CD8-positive, alpha-beta memory T cell (primary cell): Measurements from ENCODE around the gene EXOC6B. TPM values are rescaled to one million over a fixed set of nuclear protein-coding genes. Genes with fewer than 3 reads are reported as not detected.
A peak's percentile ranks its signal among the peaks of the same experiment; 100 is the strongest.

Source experiments
- CTCF ChIA-PET: fragments of 350-600 bp; sonication (Branson Sonifier 250); formaldehyde crosslinking; loops from one replicate; lab custom pipeline; 2021; ENCODE audit warnings: antibody characterized with exemption; lab: Charles Lee
- POLR2A ChIA-PET: fragments of 350-600 bp; sonication (Branson Sonifier 250); formaldehyde crosslinking; loops from one replicate; lab custom pipeline; 2021; ENCODE audit warnings: antibody characterized with exemption; lab: Charles Lee
- DNase-seq, 5 donors: peaks; one replicate each; pipeline versions ENCODE4 v3.0.0 to v3.0.0-alpha.2; 2020 to 2022; ENCODE audit warnings: mixed read lengths in 1 of 5
- H3K27ac ChIP-seq: one replicate; pipeline ENCODE4 v1.7.0; 2013; ENCODE audit warnings: low read depth, mild to moderate bottlenecking, low read length, moderate library complexity
- H3K27me3 ChIP-seq: 2 replicates; pipeline ENCODE4 v1.7.0; 2013; ENCODE audit warnings: low read length, mild to moderate bottlenecking; ENCODE audit not compliant: insufficient read depth, poor library complexity, severe bottlenecking
- H3K36me3 ChIP-seq: 2 replicates; pipeline ENCODE4 v1.7.0; 2013; ENCODE audit warnings: mild to moderate bottlenecking, low read length, moderate library complexity; ENCODE audit not compliant: insufficient read depth
- H3K4me1 ChIP-seq: 2 replicates; pipeline ENCODE4 v1.7.0; 2013; ENCODE audit warnings: mild to moderate bottlenecking, low read length, moderate library complexity; ENCODE audit not compliant: insufficient read depth
- H3K4me3 ChIP-seq: 2 replicates; pipeline ENCODE4 v1.7.0; 2013; ENCODE audit warnings: mild to moderate bottlenecking, low read length
- H3K9me3 ChIP-seq: 2 replicates; pipeline ENCODE4 v1.7.0; 2013; ENCODE audit warnings: mild to moderate bottlenecking, low read length
- H3K27ac Mint-ChIP-seq, 8 donors: one replicate each; pipeline ENCODE4 v1.8.0; 2020 to 2021; ENCODE audit warnings: mixed read lengths in 8 of 8, mild to moderate bottlenecking in 6 of 8, inconsistent platforms in 3 of 8, moderate library complexity in 3 of 8
- H3K27me3 Mint-ChIP-seq, 2 donors: one replicate each; pipeline ENCODE4 v1.8.0; 2020 to 2021; ENCODE audit warnings: mixed read lengths in 2 of 2, mild to moderate bottlenecking in 1 of 2, moderate library complexity in 1 of 2
- H3K36me3 Mint-ChIP-seq, 3 donors: one replicate each; pipeline ENCODE4 v1.8.0; 2020 to 2021; ENCODE audit warnings: mixed read lengths in 3 of 3, inconsistent platforms in 1 of 3, mild to moderate bottlenecking in 1 of 3
- H3K4me1 Mint-ChIP-seq, 3 donors: one replicate each; pipeline ENCODE4 v1.8.0; 2020 to 2021; ENCODE audit warnings: mixed read lengths in 3 of 3, inconsistent platforms in 1 of 3, mild to moderate bottlenecking in 1 of 3
- H3K4me3 Mint-ChIP-seq, 7 donors: one replicate each; pipeline ENCODE4 v1.8.0; 2020 to 2021; ENCODE audit warnings: mixed read lengths in 7 of 7, mild to moderate bottlenecking in 6 of 7, moderate library complexity in 4 of 7, inconsistent platforms in 2 of 7
- H3K9me3 Mint-ChIP-seq, 5 donors: one replicate each; pipeline ENCODE4 v1.8.0; 2020 to 2022; ENCODE audit warnings: mixed read lengths in 5 of 5, mild to moderate bottlenecking in 3 of 5, moderate library complexity in 2 of 5, inconsistent platforms in 1 of 5
- polyA plus RNA-seq: library from polyadenylated mRNA; unstranded; fragments of 300-500 nt; fragmentation: Illumina TruSeq; gene quantifications from one replicate; pipeline ENCODE4 v1.2.3, GENCODE V29; 2021
- total RNA-seq, 2 experiments: library from RNA; stranded (reverse); gene quantifications; one replicate each; pipeline ENCODE4 v1.2.3, GENCODE V29; 2021

The EXOC6B gene
- total and polyA plus RNA-seq, 3 experiments from 2014 or later: 2.1 to 9.4 (median 7.1) TPM

DNA sequence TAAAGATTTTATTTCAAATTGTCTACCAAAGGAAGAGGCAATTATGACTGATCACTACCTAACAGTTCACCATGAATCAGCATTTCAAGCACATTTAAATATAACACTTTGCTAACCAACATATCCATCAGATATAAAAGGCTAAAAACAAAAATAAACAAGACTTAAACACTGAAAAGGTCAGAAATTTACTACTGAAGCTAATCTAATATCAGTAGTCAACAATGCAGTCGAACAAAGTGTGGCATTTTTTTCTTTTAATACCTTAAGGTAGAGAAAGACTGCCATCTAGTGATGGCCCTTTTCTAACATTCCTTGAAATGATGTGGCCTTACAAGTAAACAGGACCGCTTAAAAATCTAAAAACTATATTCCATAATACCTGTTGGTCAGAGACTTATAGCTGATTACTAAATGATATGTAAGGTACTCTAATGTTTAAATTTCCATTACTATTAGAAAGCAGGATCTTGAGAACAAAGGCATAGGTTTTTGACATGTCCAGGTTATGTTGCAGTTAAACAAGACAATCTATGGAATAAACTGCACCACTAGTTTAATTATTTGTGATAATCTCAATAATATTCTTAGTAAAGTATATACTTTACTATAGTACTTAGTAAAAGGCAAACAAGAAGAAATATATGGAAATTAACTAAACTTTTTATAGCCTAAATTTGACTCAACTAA is 80.0 kb downstream of the EXOC6B start:
- Histone ChIP-seq H3K4me3 (no peak overlapping the region), H3K4me1 (no peaks in the 10 kb centered on the region), H3K27ac (no peak overlapping the region), H3K36me3 (no peaks in the 10 kb centered on the region), H3K27me3 (no peaks in the 10 kb centered on the region), H3K9me3 (no peaks in the 10 kb centered on the region)
- no peaks in the 10 kb centered on the region for H3K4me1 Mint-ChIP-seq
- no peaks in the 10 kb centered on the region for H3K9me3 Mint-ChIP-seq
- ChIA-PET POLR2A (no interaction called here), CTCF (interaction anchor here (0.8 to 2.3 kb wide), 3 partner anchors 8 to 822 kb away, joined by 3 to 9 read pairs (median 3); no protein-coding TSS in a partner anchor)
- no peaks in the 10 kb centered on the region for H3K27me3 Mint-ChIP-seq
- H3K36me3 Mint-ChIP-seq: peaks cover 0 to 4% (median 0%) of the 10 kb centered on the region in 3 donors
- DNase-seq: peak in 2 of 5 donors; percentile 4 to 22
- H3K27ac Mint-ChIP-seq: no peak overlapping the region
- no peak overlapping the region for H3K4me3 Mint-ChIP-seq

- no peaks in the 10 kb centered on the region for H3K27me3 ChIP-seq
- Mint-ChIP-seq H3K27me3 (no peaks in the 10 kb centered on the region), H3K36me3 (peaks cover 0 to 5% (median 0%) of the 10 kb centered on the region in 3 donors), H3K4me3 (no peak overlapping the region), H3K27ac (no peak overlapping the region), H3K9me3 (no peaks in the 10 kb centered on the region), H3K4me1 (no peaks in the 10 kb centered on the region)
- ChIA-PET POLR2A (no interaction called here), CTCF (no interaction called here)
- no peak for DNase-seq
- H3K27ac ChIP-seq: no peak overlapping the region
- H3K4me3 ChIP-seq: no peak overlapping the region
- H3K4me1 ChIP-seq: no peaks in the 10 kb centered on the region
- no peaks in the 10 kb centered on the region for H3K9me3 ChIP-seq
- H3K36me3 ChIP-seq: no peaks in the 10 kb centered on the region
These were observed 81.8 kb downstream of the EXOC6B start for GRCh38 chr2:72744049-72744448.

DNA sequence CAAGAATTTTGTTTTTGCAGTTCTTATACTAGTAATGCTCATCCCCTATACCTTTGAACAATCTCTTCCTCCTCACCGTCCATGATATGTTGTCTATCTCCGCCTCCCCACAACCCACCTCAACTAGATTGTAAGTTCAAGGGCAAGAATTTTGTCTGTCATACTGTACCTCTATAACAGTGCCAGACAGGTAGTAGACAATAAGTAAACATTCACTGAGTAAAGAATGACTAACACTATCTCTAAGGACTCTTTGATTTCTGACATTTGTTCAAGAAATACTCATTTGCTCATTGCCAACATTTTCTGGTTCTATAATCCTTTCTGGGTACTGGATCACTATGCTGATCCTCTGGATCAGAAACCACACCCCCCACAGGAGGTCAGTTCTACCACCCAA is 82.4 kb downstream of the EXOC6B start:
- H3K27me3 Mint-ChIP-seq: no peaks in the 10 kb centered on the region
- no peaks in the 10 kb centered on the region for H3K4me1 Mint-ChIP-seq
- Histone ChIP-seq H3K36me3 (no peaks in the 10 kb centered on the region), H3K27me3 (no peaks in the 10 kb centered on the region), H3K27ac (no peak overlapping the region), H3K4me3 (no peak overlapping the region), H3K4me1 (no peaks in the 10 kb centered on the region), H3K9me3 (no peaks in the 10 kb centered on the region)
- no peak overlapping the region for H3K4me3 Mint-ChIP-seq
- peaks cover 0 to 8% (median 2%) of the 10 kb centered on the region in 3 donors for H3K36me3 Mint-ChIP-seq
- H3K9me3 Mint-ChIP-seq: no peaks in the 10 kb centered on the region
- CTCF ChIA-PET: no interaction called here
- no peak for DNase-seq
- no peak overlapping the region for H3K27ac Mint-ChIP-seq
- POLR2A ChIA-PET: no interaction called here

DNA sequence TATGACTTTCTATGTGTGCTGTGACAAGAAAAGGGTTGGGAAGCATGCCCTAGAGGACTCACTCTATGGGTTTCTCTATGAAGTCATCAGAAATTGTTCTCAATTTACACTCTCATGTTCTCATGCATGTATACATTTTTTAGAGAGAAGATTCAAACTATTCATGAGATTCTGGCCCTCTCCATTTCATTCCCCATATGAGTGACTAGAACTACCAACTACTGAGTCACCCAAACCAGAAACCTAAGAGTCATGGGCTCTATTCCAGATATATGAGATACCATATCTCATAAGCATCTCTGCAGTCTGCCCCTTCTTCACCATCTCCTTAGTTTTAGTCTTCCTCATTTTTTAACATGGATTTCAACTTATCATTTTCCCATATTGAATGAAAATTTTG is 87.7 kb downstream of the EXOC6B start:
- H3K36me3 ChIP-seq: no peaks in the 10 kb centered on the region
- no peak overlapping the region for H3K4me3 ChIP-seq
- DNase-seq: no peak
- no peak overlapping the region for H3K27ac Mint-ChIP-seq
- POLR2A ChIA-PET: no interaction called here
- CTCF ChIA-PET: no interaction called here
- H3K27ac ChIP-seq: no peak overlapping the region
- no peaks in the 10 kb centered on the region for H3K27me3 Mint-ChIP-seq
- no peak overlapping the region for H3K4me3 Mint-ChIP-seq
- no peaks in the 10 kb centered on the region for H3K9me3 Mint-ChIP-seq
- H3K4me1 ChIP-seq: no peaks in the 10 kb centered on the region
- peaks cover 4 to 12% (median 5%) of the 10 kb centered on the region in 3 donors for H3K36me3 Mint-ChIP-seq
- H3K9me3 ChIP-seq: no peaks in the 10 kb centered on the region
- H3K4me1 Mint-ChIP-seq: no peaks in the 10 kb centered on the region
- no peaks in the 10 kb centered on the region for H3K27me3 ChIP-seq

- POLR2A ChIA-PET: no interaction called here
- Mint-ChIP-seq H3K27me3 (no peaks in the 10 kb centered on the region), H3K9me3 (no peaks in the 10 kb centered on the region), H3K4me1 (no peaks in the 10 kb centered on the region), H3K36me3 (peaks cover 4 to 12% (median 7%) of the 10 kb centered on the region in 3 donors), H3K27ac (no peak overlapping the region), H3K4me3 (no peak overlapping the region)
- CTCF ChIA-PET: no interaction called here
- no peak overlapping the region for H3K4me3 ChIP-seq
- no peaks in the 10 kb centered on the region for H3K27me3 ChIP-seq
- H3K4me1 ChIP-seq: no peaks in the 10 kb centered on the region
- no peaks in the 10 kb centered on the region for H3K36me3 ChIP-seq
- H3K27ac ChIP-seq: no peak overlapping the region
- DNase-seq: no peak
- no peaks in the 10 kb centered on the region for H3K9me3 ChIP-seq
These were observed 91.4 kb downstream of the EXOC6B start for GRCh38 chr2:72734432-72734831.

GRCh38 chr2:72731116-72731515 is 94.7 kb downstream of the EXOC6B start:
- Histone ChIP-seq H3K27ac (no peak overlapping the region), H3K4me3 (no peak overlapping the region), H3K27me3 (no peaks in the 10 kb centered on the region), H3K4me1 (no peaks in the 10 kb centered on the region), H3K9me3 (no peaks in the 10 kb centered on the region), H3K36me3 (no peaks in the 10 kb centered on the region)
- Mint-ChIP-seq H3K27ac (no peak overlapping the region), H3K4me3 (no peak overlapping the region), H3K36me3 (peaks cover 0 to 5% (median 5%) of the 10 kb centered on the region in 3 donors), H3K27me3 (no peaks in the 10 kb centered on the region), H3K9me3 (no peaks in the 10 kb centered on the region), H3K4me1 (no peaks in the 10 kb centered on the region)
- DNase-seq: no peak
- POLR2A ChIA-PET: no interaction called here
- CTCF ChIA-PET: no interaction called here

GRCh38 chr2:72727356-72727755 is 98.5 kb downstream of the EXOC6B start:
- no peak overlapping the region for H3K27ac ChIP-seq
- no peak overlapping the region for H3K4me3 ChIP-seq
- no peaks in the 10 kb centered on the region for H3K9me3 Mint-ChIP-seq
- H3K4me1 ChIP-seq: no peaks in the 10 kb centered on the region
- no peak for DNase-seq
- ChIA-PET CTCF (no interaction called here), POLR2A (no interaction called here)
- H3K36me3 ChIP-seq: no peaks in the 10 kb centered on the region
- H3K9me3 ChIP-seq: no peaks in the 10 kb centered on the region
- no peak overlapping the region for H3K27ac Mint-ChIP-seq
- no peaks in the 10 kb centered on the region for H3K27me3 ChIP-seq
- no peak overlapping the region for H3K4me3 Mint-ChIP-seq
- H3K36me3 Mint-ChIP-seq: peaks cover 0 to 5% (median 1%) of the 10 kb centered on the region in 3 donors
- no peaks in the 10 kb centered on the region for H3K4me1 Mint-ChIP-seq
- no peaks in the 10 kb centered on the region for H3K27me3 Mint-ChIP-seq

DNA sequence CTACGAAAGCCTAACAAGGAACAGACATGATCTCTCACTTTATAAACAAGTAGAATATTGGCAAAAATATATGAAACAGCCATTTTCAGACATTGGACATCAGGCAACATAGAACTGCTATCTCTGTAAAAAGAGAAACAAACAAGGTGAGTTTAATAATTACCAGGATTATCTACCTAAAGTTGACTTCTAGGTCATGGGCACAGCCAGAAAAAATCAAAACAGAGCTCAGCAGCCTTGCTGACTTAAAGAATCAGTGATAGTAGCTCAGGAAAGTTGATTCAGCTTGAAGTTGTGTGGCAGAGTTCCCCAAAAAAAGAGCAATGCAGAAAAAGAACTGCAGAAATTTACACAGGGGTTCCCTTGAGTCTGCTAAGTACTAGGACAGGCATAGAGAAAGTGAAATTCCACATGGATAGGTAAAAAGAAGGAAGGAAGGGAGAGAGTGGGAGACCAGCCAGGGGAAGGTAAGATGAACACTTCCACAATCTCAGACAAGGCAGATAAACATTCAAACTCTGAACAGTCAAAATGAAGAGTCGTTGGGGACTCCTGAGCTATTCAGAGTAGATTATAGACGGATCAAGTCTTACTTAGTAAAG is 102.0 kb downstream of the EXOC6B start:
- H3K27ac Mint-ChIP-seq: no peak overlapping the region
- Histone ChIP-seq H3K9me3 (no peaks in the 10 kb centered on the region), H3K4me3 (no peak overlapping the region), H3K4me1 (no peaks in the 10 kb centered on the region), H3K36me3 (no peaks in the 10 kb centered on the region), H3K27me3 (no peaks in the 10 kb centered on the region), H3K27ac (no peak overlapping the region)
- no peak for DNase-seq
- H3K9me3 Mint-ChIP-seq: no peaks in the 10 kb centered on the region
- peaks cover 0 to 3% (median 2%) of the 10 kb centered on the region in 3 donors for H3K36me3 Mint-ChIP-seq
- H3K4me1 Mint-ChIP-seq: no peaks in the 10 kb centered on the region
- H3K27me3 Mint-ChIP-seq: peaks cover 0 to 1% of the 10 kb centered on the region in 2 donors
- H3K4me3 Mint-ChIP-seq: no peak overlapping the region
- POLR2A ChIA-PET: no interaction called here
- CTCF ChIA-PET: no interaction called here
